Calu3 (cell line): Measurements from ENCODE around the gene TPPP. TPM values are rescaled to one million over a fixed set of nuclear protein-coding genes. Genes with fewer than 3 reads are reported as not detected.
"Not testable (repeated sequence)": the region's sequence is repeated elsewhere in the genome, so short reads cannot be mapped to it uniquely, and the experiment has no call there.

Experiments used
- BruUV-seq: library from RNA; stranded (reverse); fragments of 400-500 nt; replicated peaks from 2 replicates; lab custom pipeline; 2021; lab: Mats Ljungman, UMichigan
- CTCF ChIA-PET: fragments of 300-600 bp; sonication (Branson Sonifier 250); formaldehyde crosslinking; loops from one replicate; lab custom pipeline; 2022; ENCODE audit warnings: antibody characterized with exemption; lab: Charles Lee
- DNase-seq: peaks from one replicate; pipeline ENCODE4 v3.0.0; 2022
- H3K27ac Mint-ChIP-seq: one replicate; pipeline ENCODE4 v1.8.0; 2022; ENCODE audit warnings: mixed read lengths; ENCODE audit not compliant: unreplicated experiment
- H3K27me3 Mint-ChIP-seq: one replicate; pipeline ENCODE4 v1.8.0; 2022; ENCODE audit warnings: mixed read lengths; ENCODE audit not compliant: unreplicated experiment
- H3K36me3 Mint-ChIP-seq: one replicate; pipeline ENCODE4 v1.8.0; 2022; ENCODE audit warnings: mild to moderate bottlenecking, moderate library complexity, mixed read lengths; ENCODE audit not compliant: insufficient read depth, unreplicated experiment
- H3K4me1 Mint-ChIP-seq: one replicate; pipeline ENCODE4 v1.8.0; 2022; ENCODE audit warnings: mild to moderate bottlenecking, low read depth, mixed read lengths; ENCODE audit not compliant: unreplicated experiment
- H3K4me3 Mint-ChIP-seq: one replicate; pipeline ENCODE4 v1.8.0; 2022; ENCODE audit warnings: mild to moderate bottlenecking, low read depth, moderate library complexity, mixed read lengths; ENCODE audit not compliant: unreplicated experiment
- H3K9me3 Mint-ChIP-seq: one replicate; pipeline ENCODE4 v1.8.0; 2022; ENCODE audit warnings: low read depth, mixed read lengths; ENCODE audit not compliant: unreplicated experiment
- CTCF ChIP-seq: fragments of 200-600 bp; IDR thresholded peaks from one replicate; pipeline ENCODE4 v1.8.0; 2022; ENCODE audit warnings: antibody characterized with exemption; ENCODE audit not compliant: unreplicated experiment
- intact Hi-C: fragments of 100-400 bp; cut with micrococcal nuclease; formaldehyde crosslinking; loops from one replicate; pipeline ENCODE4 v1.10.0; 2022; ENCODE audit not compliant: unreplicated experiment
- total RNA-seq: library from RNA; stranded (reverse); gene quantifications from 2 replicates; pipeline ENCODE4 v1.2.3, GENCODE V29; 2022

TPPP gene
- total RNA-seq, 1 experiment from 2014 or later = 0.38 TPM

- no TSS peak for BruUV-seq
- Mint-ChIP-seq H3K4me3 (no peak overlapping the region), H3K27me3 (no peaks in the 10 kb centered on the region), H3K4me1 (no peaks in the 10 kb centered on the region), H3K9me3 (no peaks in the 10 kb centered on the region), H3K27ac (no peak overlapping the region), H3K36me3 (peaks cover 9% of the 10 kb centered on the region)
- DNase-seq = no peak
- CTCF ChIA-PET = no interaction called here
- TF ChIP-seq CTCF = no peak
- intact Hi-C loops = no loop called here
Observed at GRCh38 chr5:635306-636055, 57.7 kb downstream of the TPPP start.

GRCh38 chr5:634191-634590 is 59.0 kb downstream of the TPPP start:
- no peaks in the 10 kb centered on the region for H3K27me3 Mint-ChIP-seq
- CTCF ChIA-PET = no interaction called here

GRCh38 chr5:633501-633955 is 59.6 kb downstream of the TPPP start:
- no TSS peak for BruUV-seq
- CTCF ChIA-PET = no interaction called here
- Mint-ChIP-seq H3K4me1 (no peaks in the 10 kb centered on the region), H3K9me3 (no peaks in the 10 kb centered on the region), H3K4me3 (no peak overlapping the region), H3K36me3 (peaks cover 14% of the 10 kb centered on the region), H3K27ac (no peak overlapping the region), H3K27me3 (no peaks in the 10 kb centered on the region)
- no peak for TF ChIP-seq CTCF
- intact Hi-C loops = no loop called here
- no peak for DNase-seq

More at GRCh38 chr5:634191-634590, 59.0 kb downstream of the TPPP start:
- intact Hi-C loops = no loop called here
- Mint-ChIP-seq H3K27ac (no peak overlapping the region), H3K4me1 (no peaks in the 10 kb centered on the region), H3K4me3 (no peak overlapping the region), H3K9me3 (no peaks in the 10 kb centered on the region), H3K36me3 (peaks cover 9% of the 10 kb centered on the region)
- BruUV-seq = no TSS peak
- DNase-seq = no peak
- no peak for TF ChIP-seq CTCF

DNA sequence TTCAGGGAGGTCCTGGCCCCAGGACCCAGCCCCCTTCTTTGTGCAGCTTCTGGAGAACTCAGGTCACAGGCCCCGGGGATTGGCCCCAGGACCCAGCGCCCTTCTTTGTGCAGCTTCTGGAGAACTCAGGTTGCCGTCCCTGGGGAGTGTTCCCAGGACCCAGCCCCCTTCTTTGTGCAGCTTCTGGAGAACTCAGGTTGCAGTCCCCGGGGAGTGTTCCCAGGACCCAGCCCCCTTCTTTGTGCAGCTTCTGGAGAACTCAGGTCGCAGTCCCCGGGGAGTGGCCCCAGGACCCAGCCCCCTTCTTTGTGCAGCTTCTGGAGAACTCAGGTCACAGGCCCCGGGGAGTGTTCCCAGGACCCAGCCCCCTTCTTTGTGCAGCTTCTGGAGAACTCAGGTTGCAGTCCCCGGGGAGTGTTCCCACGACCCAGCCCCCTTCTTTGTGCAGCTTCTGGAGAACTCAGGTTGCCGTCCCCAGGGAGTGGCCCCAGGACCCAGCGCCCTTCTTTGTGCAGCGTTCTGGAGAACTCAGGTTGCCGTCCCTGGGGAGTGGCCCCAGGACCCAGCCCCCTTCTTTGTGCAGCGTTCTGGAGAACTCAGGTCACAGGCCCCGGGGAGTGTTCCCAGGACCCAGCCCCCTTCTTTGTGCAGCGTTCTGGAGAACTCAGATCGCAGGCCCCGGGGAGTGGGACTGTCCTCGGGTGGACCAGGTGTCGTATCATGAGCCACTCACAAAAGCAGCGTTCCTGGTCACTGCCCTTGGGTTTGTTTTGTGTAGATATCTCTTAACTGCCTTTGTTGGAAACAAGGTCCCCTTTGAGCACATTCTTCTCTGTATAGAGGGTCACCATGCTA is 64.6 kb downstream of the TPPP start:
- peaks cover 12% of the 10 kb centered on the region for H3K36me3 Mint-ChIP-seq
- intact Hi-C loops, H3K27me3 Mint-ChIP-seq, H3K4me1 Mint-ChIP-seq, H3K4me3 Mint-ChIP-seq, DNase-seq, BruUV-seq, CTCF ChIA-PET, H3K9me3 Mint-ChIP-seq, H3K27ac Mint-ChIP-seq: not testable (repeated sequence)
